HG03066 (cell line): Measurements from ENCODE around the gene C9.
"Not testable (repeated sequence)": the region's sequence is repeated elsewhere in the genome, so short reads cannot be mapped to it uniquely, and the experiment has no call there.

Source experiments
- ATAC-seq: cut with Tn5 transposase; IDR thresholded peaks from one replicate; pipeline ENCODE4 v1.9.1; 2021; ENCODE audit warnings: low read depth; ENCODE audit not compliant: unreplicated experiment

The C9 gene

GRCh38 chr5:39334296-39334695, 30.0 kb downstream of the C9 start:
- not testable (repeated sequence) for ATAC-seq

GRCh38 chr5:39333104-39333503, 31.2 kb downstream of the C9 start:
- ATAC-seq, result no peak

GRCh38 chr5:39331861-39332381, 32.4 kb downstream of the C9 start:
- no peak for ATAC-seq

DNA sequence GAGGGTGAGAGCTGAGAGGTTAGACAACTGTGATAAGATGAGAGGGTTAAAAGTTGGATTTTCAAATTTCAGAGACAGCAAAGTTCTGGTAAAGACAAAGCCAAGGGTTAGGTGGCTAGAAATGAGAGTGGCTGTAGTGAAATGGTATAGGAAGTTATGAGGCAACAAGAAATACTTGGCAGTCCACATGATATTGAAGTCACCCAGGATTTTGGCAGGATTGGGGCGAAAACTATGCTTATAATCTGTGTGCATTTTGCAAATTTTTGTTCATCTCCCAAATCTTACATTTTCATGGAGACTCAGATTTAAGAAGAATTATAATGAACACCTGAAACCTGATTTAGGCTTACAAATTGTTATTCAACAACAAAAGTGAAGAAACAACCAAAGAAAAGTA, 35.6 kb downstream of the C9 start:
- no peak for ATAC-seq

GRCh38 chr5:39323542-39323941, 40.8 kb downstream of the C9 start:
- no peak for ATAC-seq

DNA sequence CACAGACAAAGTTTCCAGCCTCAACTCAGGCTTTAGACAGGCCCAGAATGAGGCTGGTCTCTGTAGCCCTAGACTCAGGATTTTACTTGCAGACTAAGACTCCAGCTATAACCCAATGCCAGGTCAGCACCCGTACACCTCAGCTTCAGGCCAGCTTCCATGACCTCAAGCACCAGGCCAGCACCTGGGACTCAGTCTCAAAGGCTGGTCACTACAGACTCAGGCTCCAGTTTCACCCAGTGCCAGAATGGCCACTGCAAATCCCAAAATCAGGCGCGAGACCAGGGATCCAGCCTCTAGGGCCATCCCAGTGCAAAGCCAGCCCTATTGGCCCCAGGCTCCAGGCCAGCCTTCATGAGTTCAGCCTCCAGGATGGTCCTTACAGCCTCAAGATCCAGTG, 44.9 kb downstream of the C9 start:
- no peak for ATAC-seq

DNA sequence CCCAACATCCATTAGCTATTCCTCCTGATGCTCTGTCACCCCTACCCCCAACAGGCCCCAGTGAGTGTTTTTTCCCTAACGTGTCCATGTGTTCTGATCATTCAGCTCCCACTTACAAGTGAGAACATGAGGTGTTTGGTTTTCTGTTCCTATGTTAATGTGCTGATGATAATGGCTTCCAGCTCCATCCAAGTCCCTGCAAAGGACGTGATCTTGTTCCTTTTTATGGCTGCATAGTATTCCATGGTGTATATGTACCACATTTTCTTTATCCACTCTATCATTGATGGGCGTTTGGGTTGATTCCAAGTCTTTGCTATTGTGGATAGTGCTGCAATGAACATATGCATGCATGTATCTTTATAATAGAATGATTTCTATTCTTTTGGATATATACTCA, 47.8 kb downstream of the C9 start:
- ATAC-seq, result not testable (repeated sequence)

DNA sequence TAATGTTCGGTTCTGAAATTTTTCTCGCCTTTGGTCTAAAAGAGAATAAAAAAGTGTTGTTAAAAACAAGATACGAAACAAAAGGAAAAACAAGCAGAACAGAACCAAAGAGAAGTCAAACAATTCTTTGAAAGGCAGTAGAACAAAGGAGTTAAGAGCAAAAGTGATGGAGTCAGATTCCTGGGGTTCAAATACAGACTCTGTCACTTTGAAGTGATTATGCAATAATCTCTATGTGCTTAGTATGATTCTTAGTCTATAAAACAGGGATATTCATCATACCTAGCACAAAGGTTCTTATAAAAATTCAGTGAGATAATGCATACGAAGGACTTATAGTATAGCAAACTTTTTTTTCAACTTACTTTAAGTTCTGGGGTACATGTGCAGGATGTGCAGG, 48.3 kb downstream of the C9 start:
- no peak for ATAC-seq

- ATAC-seq, result no peak
Observed at GRCh38 chr5:39314591-39314990, 49.7 kb downstream of the C9 start.

GRCh38 chr5:39309534-39309933, 54.8 kb downstream of the C9 start:
- no peak for ATAC-seq

DNA sequence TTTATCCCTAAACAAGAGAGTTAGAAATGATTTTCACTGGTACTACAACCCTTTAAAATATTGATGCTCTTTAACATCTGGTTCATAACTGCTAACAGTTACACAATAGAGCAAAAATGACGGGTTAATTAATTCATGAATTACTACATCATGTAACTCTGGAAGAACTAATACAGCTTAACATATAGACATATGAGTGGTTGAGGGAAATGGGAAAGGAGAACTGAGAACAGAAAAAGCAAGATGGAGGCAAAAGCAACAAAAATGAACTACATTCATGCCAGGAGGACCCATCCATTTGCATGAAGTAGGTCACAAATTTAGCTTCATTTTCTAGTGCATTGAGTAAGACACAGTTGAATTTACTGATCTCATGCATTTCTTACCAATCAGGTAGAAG, 61.8 kb downstream of the C9 start:
- ATAC-seq, result no peak

- ATAC-seq, result no peak
Observed at GRCh38 chr5:39301406-39301805, 62.9 kb downstream of the C9 start.

- no peak for ATAC-seq
Observed at GRCh38 chr5:39299962-39300361, 64.3 kb downstream of the C9 start.

- ATAC-seq, result no peak
Observed at GRCh38 chr5:39294736-39295135, 69.6 kb downstream of the C9 start.

DNA sequence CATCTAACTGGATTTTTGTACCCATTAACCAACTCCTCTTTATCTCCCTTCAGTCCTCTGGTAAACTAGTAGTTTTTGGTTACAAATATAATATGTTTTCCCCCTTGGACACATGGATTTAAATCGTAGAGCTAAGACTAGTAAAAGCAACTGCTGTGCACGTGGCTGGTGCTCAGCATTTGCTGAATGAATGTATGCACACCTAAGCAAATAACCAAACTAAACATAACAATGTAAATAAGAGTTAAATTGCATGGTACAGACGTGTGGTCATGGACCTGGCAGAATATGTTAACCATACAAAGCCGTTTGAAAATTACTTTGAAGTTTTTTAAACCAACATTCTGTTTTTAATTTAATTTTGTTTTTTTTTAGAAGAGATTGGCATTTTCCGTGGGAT, 79.7 kb downstream of the C9 start:
- ATAC-seq, result no peak

- peak; percentile 83 for ATAC-seq
Observed at GRCh38 chr5:39283231-39283818, 81.0 kb downstream of the C9 start.

GRCh38 chr5:39282561-39282960, 81.7 kb downstream of the C9 start:
- ATAC-seq, result no peak

- ATAC-seq, result not testable (repeated sequence)
Observed at GRCh38 chr5:39275865-39276264, 88.4 kb downstream of the C9 start.

DNA sequence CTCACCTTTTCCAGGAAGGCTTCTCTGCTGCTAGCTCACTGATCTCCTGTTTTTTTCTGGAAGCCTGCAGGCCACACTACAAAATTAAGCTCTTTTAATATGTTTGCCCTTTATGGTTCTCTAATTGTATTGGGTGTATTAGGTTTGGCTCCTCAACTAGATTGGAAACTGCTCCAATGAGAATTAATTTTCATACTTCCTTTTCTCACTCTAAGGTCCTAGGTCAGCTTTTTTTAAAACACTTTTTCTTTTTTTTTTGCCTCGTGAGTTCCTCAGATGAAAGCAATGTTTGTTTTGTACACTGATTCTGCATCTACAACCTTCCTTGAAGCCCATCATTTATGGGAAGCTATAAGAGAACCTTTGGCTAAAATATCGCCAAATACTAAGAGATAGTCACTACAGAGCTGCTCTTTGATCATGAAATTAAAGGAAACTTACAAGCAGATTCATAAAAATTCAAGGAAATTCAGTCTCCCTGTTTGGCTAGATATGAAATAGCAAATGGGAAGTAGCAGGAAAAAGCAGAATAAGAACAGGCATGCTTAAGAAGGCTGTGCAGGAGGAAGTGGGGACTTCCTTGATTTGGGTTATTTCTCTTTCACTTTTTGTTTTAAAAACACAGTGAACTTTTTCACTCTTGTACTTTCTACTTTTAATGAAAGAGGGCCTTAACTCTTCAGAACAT, 89.8 kb downstream of the C9 start:
- peak; percentile 90 for ATAC-seq

DNA sequence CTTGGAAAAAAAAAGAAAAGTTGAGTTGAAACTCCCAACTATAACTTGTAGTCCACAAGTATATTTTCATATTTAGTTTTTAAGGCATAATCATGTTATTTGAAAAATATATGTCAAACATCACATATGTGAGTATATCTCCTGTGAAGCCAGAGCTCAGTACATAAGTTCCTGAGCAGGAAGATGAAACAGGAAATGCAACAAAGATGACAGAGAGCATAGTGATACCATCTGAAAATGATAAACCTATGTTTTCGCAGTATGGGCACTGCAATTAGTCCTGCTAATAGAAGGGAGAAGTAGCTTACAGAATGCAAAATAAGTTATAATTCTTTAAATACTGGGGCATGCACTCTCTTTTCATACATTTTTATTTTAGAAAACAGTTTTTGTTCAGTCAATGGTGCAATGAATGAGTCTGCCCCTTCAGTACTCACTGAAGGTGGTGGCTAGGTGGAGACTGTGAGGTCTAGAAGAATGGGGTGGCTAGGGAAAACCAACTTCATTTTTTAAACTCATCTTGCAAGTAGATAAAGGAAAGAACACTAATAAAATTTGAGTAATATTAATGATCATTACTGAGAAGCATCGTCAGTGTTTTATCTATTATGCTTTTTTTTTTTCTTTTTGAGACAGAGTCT, 90.9 kb downstream of the C9 start:
- ATAC-seq, result no peak

DNA sequence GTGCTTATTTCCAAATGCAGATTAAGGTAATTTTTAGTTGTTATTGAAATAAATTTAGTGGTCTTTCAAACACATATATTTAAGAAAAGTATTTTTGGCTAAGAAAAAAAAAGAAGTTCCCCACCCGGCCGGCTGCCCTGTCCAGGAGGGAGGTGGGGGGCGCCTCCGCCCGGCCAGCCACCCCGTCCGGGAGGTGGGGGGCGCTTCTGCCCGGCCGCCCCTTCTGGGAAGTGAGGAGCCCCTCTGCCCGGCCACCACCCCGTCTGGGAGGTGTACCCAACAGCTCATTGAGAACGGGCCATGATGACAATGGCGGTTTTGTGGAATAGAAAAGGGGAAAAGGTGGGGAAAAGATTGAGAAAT, 91.4 kb downstream of the C9 start:
- ATAC-seq, result not testable (repeated sequence)
